GM21360 (cell line): ENCODE results near the gene SCAF11.
"Not testable (repeated sequence)": the region's sequence is repeated elsewhere in the genome, so short reads cannot be mapped to it uniquely, and the experiment has no call there.

Experiments
- ATAC-seq: cut with Tn5 transposase; IDR thresholded peaks from one replicate; pipeline ENCODE4 v1.9.1; 2021; ENCODE audit warnings: mild to moderate bottlenecking, moderate library complexity; ENCODE audit not compliant: unreplicated experiment

SCAF11 gene

GRCh38 chr12:45990468-45991283, at the start of gene SCAF11:
Gene SCAF11, minus strand, starts transcription at chr12:45990574. Its CDS starts 26,407 bp downstream, at chr12:45964167.
- ATAC-seq: peak; percentile 67

- not testable (repeated sequence) for ATAC-seq
Observed at GRCh38 chr12:46037066-46037465, 46.7 kb upstream of the SCAF11 start.

GRCh38 chr12:46027172-46027571, 36.8 kb upstream of the SCAF11 start:
- no peak for ATAC-seq

GRCh38 chr12:46024099-46024498, 33.7 kb upstream of the SCAF11 start:
- ATAC-seq: no peak

- ATAC-seq: no peak
Observed at GRCh38 chr12:46020768-46021167, 30.4 kb upstream of the SCAF11 start.

- not testable (repeated sequence) for ATAC-seq
Observed at GRCh38 chr12:46018712-46019111, 28.3 kb upstream of the SCAF11 start.

GRCh38 chr12:46017866-46018375, 27.5 kb upstream of the SCAF11 start:
- ATAC-seq: not testable (repeated sequence)

- ATAC-seq: no peak
Observed at GRCh38 chr12:46005823-46006222, 15.4 kb upstream of the SCAF11 start.

GRCh38 chr12:46005151-46005797, 14.9 kb upstream of the SCAF11 start:
- no peak for ATAC-seq

GRCh38 chr12:46004715-46005114, 14.3 kb upstream of the SCAF11 start:
- no peak for ATAC-seq

GRCh38 chr12:46000076-46000475, 9.7 kb upstream of the SCAF11 start:
- ATAC-seq: not testable (repeated sequence)

GRCh38 chr12:45994736-45995135, 4.4 kb upstream of the SCAF11 start:
- ATAC-seq: no peak

GRCh38 chr12:45991284-45992249, 1.2 kb upstream of the SCAF11 start:
- ATAC-seq: peak; percentile 33

- peak; percentile 30 for ATAC-seq
Observed at GRCh38 chr12:45989721-45990467, 480 bp downstream of the SCAF11 start.

- ATAC-seq: no peak
Observed at GRCh38 chr12:45989287-45989686, 1.1 kb downstream of the SCAF11 start.

- ATAC-seq: no peak
Observed at GRCh38 chr12:45988264-45988663, 2.1 kb downstream of the SCAF11 start.

GRCh38 chr12:45987340-45987727, 3.0 kb downstream of the SCAF11 start:
- ATAC-seq: no peak

GRCh38 chr12:45986641-45987339, 3.6 kb downstream of the SCAF11 start:
- ATAC-seq: no peak

- ATAC-seq: no peak
Observed at GRCh38 chr12:45981075-45981837, 9.1 kb downstream of the SCAF11 start.
